Measurements from ENCODE around the gene RELN.
"Not testable (repeated sequence)": the region's sequence is repeated elsewhere in the genome, so short reads cannot be mapped to it uniquely, and the experiment has no call there.

The RELN gene

DNA sequence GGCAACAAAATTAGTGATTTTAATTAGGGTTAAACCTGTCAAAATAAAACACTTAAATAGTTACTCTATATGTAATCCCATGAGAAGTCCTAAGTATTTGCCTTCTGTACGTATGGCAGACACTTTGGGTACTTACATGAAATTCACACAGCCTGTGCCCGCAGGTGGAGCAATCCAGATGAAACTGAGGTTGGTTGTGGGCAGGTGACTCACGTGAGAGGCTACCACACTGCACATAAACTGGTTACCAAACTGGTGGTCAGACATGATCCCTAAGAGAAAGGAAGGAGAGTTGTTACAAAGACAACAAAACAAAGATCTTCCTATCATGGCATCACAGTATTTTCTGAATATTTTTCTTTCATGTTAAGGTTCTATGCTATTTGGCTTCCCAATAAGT, 156.1 kb downstream of the RELN start:
- H3K27ac ChIP-seq = no peak overlapping the region
- DNase-seq = no peak
- no peaks in the 10 kb centered on the region for H3K36me3 ChIP-seq (replicated peaks)

DNA sequence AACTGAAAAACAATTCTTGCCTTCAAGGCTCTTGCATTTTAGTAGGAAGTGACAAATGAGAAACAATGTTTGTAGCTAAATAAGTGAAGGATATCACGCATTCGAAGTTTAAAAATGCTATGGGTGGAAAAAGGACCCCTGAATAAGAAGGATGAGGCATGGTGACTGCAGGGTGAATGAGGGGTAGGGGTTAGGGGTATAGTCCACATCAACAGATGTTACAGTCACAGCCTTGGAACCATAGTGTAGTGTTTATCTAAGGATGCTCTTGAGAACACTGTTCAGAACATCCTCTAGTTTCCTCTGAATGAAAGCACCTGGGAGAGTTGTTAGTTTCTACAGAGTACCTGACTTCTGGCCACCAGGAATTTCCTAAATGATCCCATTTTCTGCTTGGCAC, 157.0 kb downstream of the RELN start:
- in situ Hi-C loops (cut with HindIII; ENCODE audit: low pct_ligation_motif_present, low sequenced_read_pairs) = no loop called here
- no peaks in the 10 kb centered on the region for H3K36me3 ChIP-seq (replicated peaks)
- H3K4me3 ChIP-seq (ENCODE audit: low read depth, low read length) = no peak overlapping the region
- H3K27ac ChIP-seq = no peak overlapping the region
- no peaks in the 10 kb centered on the region for H3K27me3 ChIP-seq (replicated peaks)
- no peak for DNase-seq
- TF ChIP-seq CTCF (IDR thresholded peaks at IDR 0.05; ENCODE audit: low read depth, low read length, missing control alignments) = no peak

More for the DNA sequence above, 156.1 kb downstream of the RELN start:
- no peak for TF ChIP-seq CTCF (IDR thresholded peaks at IDR 0.05; ENCODE audit: low read depth, low read length, missing control alignments)
- no peaks in the 10 kb centered on the region for H3K27me3 ChIP-seq (replicated peaks)
- in situ Hi-C loops (cut with HindIII; ENCODE audit: low pct_ligation_motif_present, low sequenced_read_pairs) = no loop called here
- H3K4me3 ChIP-seq (ENCODE audit: low read depth, low read length) = no peak overlapping the region

GRCh38 chr7:103824251-103824650, 165.2 kb downstream of the RELN start:
- in situ Hi-C loops (cut with HindIII; ENCODE audit: low pct_ligation_motif_present, low sequenced_read_pairs) = no loop called here
- H3K27me3 ChIP-seq (replicated peaks) = no peaks in the 10 kb centered on the region
- no peak for DNase-seq
- no peak overlapping the region for H3K27ac ChIP-seq
- H3K4me3 ChIP-seq (ENCODE audit: low read depth, low read length) = no peak overlapping the region
- TF ChIP-seq CTCF (IDR thresholded peaks at IDR 0.05; ENCODE audit: low read depth, low read length, missing control alignments) = no peak
- H3K36me3 ChIP-seq (replicated peaks) = no peaks in the 10 kb centered on the region

DNA sequence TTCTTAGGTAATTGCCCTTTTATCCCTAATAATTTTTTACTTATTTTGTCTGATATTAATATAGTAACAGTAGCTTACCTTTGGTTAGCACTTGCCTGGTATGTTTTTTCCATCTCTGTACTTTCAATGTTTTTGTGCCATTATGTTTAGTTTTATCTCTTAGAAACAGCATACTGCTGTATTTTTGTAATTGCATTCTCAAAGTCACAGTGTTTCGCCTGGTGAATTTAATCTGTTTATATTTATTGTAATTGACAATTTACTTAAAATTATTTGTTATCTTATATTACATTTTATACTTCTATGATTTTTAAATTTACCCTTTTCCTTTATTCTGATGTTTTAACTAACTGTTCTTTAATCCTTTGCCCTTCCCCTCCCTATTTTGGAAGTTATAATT, 166.4 kb downstream of the RELN start:
- H3K27me3 ChIP-seq (replicated peaks) = no peaks in the 10 kb centered on the region
- H3K4me3 ChIP-seq (ENCODE audit: low read depth, low read length) = no peak overlapping the region
- TF ChIP-seq CTCF (IDR thresholded peaks at IDR 0.05; ENCODE audit: low read depth, low read length, missing control alignments) = no peak
- H3K27ac ChIP-seq = no peak overlapping the region
- H3K36me3 ChIP-seq (replicated peaks) = no peaks in the 10 kb centered on the region
- DNase-seq = no peak
- in situ Hi-C loops (cut with HindIII; ENCODE audit: low pct_ligation_motif_present, low sequenced_read_pairs) = no loop called here

- in situ Hi-C loops (cut with HindIII; ENCODE audit: low pct_ligation_motif_present, low sequenced_read_pairs) = no loop called here
- no peak for DNase-seq
- H3K36me3 ChIP-seq (replicated peaks) = no peaks in the 10 kb centered on the region
- H3K27ac ChIP-seq = no peak overlapping the region
- H3K27me3 ChIP-seq (replicated peaks) = no peaks in the 10 kb centered on the region
- no peak for TF ChIP-seq CTCF (IDR thresholded peaks at IDR 0.05; ENCODE audit: low read depth, low read length, missing control alignments)
- H3K4me3 ChIP-seq (ENCODE audit: low read depth, low read length) = no peak overlapping the region
Measured at GRCh38 chr7:103821092-103821491, 168.4 kb downstream of the RELN start.

DNA sequence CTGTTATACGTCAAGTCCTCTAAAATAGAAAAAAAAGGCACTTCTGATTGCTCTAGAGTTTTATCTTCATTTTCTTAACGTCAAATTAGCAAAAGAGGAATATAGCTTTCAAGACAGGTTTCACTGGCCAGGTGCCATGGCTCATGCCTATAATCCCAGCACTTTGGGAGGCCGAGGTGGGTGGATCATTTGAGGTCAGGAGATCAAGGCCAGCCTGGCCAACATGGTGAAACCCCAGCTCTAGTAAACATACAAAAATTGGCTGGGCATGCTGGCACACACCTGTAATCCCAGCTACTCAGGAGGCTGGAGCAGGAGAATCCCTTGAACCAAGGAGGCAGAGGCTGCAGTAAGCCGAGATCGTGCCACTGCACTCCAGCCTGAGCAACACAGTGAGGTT, 173.5 kb downstream of the RELN start:
- H3K4me3 ChIP-seq (ENCODE audit: low read depth, low read length); H3K27ac ChIP-seq; H3K36me3 ChIP-seq (replicated peaks); in situ Hi-C loops (cut with HindIII; ENCODE audit: low pct_ligation_motif_present, low sequenced_read_pairs); H3K27me3 ChIP-seq (replicated peaks); DNase-seq: not testable (repeated sequence)
